Measurements from ENCODE around the gene RBM17.

DNA sequence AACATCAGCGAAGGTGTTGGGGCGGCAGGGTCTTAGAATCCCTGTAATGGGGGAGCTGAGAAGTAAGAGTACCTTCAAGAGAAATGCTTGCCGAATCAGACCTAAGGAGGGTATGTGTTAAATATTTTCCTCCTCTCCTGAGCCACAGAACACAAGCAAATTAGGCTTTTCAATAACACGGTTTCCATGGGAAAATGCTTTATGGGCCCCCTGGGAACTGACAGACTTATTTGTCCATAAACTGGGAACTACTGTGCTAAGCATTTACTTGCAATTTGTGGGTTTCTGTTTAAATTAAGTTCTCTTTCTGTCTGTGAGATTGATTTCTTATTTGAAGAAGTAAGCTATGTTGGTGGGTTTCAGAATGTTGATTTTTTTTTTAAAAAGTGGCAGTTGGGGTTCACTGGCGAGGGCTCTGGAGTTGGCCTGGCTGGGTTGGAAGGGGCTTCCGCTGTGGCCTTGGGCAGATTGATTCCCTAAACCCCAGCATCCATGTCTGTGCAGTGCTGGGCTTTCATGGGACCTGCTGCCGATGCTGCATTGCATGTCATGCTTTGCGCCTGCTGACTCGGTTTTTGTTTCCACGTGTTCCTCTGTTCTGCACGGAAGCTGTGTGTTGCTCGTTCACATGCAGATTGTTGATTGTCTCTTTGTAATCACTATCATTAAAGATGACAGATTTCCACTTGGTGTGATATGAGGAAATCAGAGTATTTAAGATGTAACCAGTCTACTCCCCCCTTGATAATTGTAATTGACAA, 7.2 kb downstream of the RBM17 start:
- no peak for TF ChIP-seq POLR2A (IDR thresholded peaks at IDR 0.05)
- TF ChIP-seq, protein P1, sequence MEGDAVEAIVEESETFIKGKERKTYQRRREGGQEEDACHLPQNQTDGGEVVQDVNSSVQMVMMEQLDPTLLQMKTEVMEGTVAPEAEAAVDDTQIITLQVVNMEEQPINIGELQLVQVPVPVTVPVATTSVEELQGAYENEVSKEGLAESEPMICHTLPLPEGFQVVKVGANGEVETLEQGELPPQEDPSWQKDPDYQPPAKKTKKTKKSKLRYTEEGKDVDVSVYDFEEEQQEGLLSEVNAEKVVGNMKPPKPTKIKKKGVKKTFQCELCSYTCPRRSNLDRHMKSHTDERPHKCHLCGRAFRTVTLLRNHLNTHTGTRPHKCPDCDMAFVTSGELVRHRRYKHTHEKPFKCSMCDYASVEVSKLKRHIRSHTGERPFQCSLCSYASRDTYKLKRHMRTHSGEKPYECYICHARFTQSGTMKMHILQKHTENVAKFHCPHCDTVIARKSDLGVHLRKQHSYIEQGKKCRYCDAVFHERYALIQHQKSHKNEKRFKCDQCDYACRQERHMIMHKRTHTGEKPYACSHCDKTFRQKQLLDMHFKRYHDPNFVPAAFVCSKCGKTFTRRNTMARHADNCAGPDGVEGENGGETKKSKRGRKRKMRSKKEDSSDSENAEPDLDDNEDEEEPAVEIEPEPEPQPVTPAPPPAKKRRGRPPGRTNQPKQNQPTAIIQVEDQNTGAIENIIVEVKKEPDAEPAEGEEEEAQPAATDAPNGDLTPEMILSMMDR (IDR thresholded peaks at IDR 0.05) = no peak

All from thyroid gland (tissue), 4 donors.